ENCODE results near the gene GFOD1.
A peak's percentile ranks its signal among the peaks of the same experiment; 100 is the strongest.
"Not testable (repeated sequence)": the region's sequence is repeated elsewhere in the genome, so short reads cannot be mapped to it uniquely, and the experiment has no call there.

GFOD1 gene

GRCh38 chr6:13354331-13355042, 132.9 kb downstream of the GFOD1 start:
- no peak for DNase-seq (ENCODE audit: low spot score)

GRCh38 chr6:13352165-13352564, 135.2 kb downstream of the GFOD1 start:
- DNase-seq (ENCODE audit: low spot score) = no peak

GRCh38 chr6:13351271-13351670, 136.1 kb downstream of the GFOD1 start:
- DNase-seq (ENCODE audit: low spot score) = peak; percentile 75

- DNase-seq (ENCODE audit: low spot score) = no peak
These were observed 137.4 kb downstream of the GFOD1 start for GRCh38 chr6:13349811-13350506.

GRCh38 chr6:13348334-13349113, 138.9 kb downstream of the GFOD1 start:
- DNase-seq (ENCODE audit: low spot score) = no peak

GRCh38 chr6:13346245-13346644, 141.2 kb downstream of the GFOD1 start:
- no peak for DNase-seq (ENCODE audit: low spot score)

- no peak for DNase-seq (ENCODE audit: low spot score)
These were observed 144.9 kb downstream of the GFOD1 start for GRCh38 chr6:13342414-13343019.

GRCh38 chr6:13339863-13340630, 147.4 kb downstream of the GFOD1 start:
- no peak for DNase-seq (ENCODE audit: low spot score)

DNA sequence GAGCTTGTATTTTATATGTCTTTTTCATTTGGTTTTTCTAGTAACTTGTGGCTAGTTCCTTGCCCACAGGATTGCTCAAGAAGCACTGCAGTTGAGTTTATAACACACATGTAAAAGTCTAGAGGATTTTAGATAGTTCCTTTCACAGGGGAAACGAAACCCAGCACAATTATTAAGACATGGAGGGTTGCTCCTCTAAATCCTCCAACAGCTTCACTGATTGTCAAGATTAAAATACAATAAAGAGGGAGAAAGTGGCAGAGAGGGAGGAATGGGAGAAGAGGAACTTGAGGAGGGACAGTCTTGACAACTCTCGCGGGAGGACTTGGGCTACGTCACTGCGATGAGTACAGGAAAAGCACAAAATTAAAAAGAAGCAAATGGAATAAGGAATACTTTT, 149.4 kb downstream of the GFOD1 start:
- no peak for DNase-seq (ENCODE audit: low spot score)

DNA sequence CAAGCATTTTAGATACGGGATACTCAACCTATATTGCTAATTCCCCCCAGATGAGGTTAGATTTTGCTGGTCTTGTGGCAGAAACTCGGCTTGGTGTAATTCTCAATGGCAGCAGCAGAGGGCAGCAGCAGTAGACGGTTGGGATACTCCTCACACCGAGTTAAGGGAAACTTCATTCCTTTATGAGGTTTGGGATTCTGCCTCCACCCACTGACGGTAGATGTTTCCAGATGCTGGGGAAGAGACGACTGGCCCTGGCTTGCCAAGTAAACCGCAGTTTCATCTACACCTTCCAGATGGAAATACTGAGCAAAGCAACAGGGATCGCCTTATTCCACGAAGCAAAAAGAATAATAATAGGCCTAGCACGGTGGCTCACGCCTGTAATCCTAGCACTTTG, 150.8 kb downstream of the GFOD1 start:
- DNase-seq (ENCODE audit: low spot score) = peak; percentile 87

DNA sequence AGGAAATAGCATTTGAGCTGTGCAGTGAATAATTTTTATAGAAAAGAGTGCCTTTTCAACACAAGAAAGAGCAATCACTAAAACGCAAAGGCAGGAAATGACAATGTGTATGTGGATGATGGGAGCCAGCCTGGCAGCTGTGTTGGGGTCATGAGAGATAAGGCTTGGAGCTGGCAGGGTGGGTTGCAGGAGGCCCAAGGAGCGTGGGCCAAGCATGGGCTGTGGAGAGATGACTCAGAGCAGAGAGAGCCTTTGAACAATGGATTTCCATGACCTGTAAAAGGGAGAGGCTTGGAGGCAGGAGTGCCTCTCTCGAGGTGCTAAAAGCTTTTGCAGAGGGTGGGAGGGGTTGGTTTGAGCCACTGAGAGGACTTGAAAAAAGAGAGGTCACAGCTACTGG, 152.4 kb downstream of the GFOD1 start:
- no peak for DNase-seq (ENCODE audit: low spot score)

DNA sequence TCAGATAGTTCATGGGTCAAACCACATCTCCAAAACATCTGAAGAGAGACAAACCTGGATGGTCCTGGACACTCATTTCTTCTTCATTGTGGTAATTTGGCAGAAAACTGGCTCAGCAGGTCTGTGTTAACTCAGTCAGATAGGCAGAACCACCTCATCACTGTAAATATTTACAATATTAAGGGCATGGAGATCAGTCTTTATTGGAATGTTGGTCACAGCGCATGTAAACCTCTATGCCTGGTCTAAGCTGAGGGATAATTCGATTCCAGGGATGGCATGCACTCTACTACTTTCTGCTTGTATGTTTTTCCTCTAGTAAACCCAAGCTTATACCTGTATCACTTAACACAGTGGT, 155.1 kb downstream of the GFOD1 start:
- DNase-seq (ENCODE audit: low spot score) = no peak

GRCh38 chr6:13331516-13332348, 155.7 kb downstream of the GFOD1 start:
- no peak for DNase-seq (ENCODE audit: low spot score)

GRCh38 chr6:13328875-13329183, 158.6 kb downstream of the GFOD1 start:
- no peak for DNase-seq (ENCODE audit: low spot score)

DNA sequence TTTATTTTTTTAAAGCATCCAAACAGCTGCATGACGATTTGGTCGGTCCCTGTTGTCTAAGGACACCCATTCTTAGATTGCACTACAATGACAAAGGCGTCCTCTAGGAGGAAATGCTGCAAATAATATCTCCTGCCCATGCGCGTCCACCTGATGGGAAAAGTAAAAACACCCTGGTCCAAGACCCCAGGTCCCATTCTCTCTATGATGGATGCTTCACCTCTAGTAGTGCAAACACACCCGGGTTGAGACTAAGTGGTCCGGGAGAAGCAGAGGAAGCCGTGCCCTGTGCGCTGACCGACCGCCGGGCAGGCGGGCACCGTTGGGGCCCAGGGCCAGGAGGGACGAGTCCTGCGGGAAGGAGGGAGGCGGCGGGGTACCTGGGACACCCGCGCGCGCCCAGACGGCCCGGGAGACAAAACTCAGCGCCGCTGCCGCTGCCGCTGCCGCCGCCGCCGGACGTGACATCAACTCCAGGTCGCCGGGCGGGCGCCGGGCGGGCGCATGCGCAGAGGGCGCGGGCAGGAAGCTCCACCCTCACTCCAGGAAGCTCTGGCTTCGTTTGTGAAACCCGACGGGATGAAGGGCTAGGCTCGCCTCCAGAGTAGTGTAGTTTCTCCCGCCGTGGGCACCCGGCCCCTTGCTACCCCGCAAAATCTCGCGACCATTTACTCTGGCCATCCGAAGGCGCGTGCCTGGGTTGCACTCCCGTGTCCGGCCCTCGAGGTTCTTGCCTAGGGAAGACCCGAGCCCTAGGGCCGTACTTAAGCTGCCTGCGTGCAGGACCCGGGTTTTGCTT, 159.1 kb downstream of the GFOD1 start, which contains the start of gene TBC1D7:
TSS of gene TBC1D7 (minus strand) at position 462 of the 799 bp plus-strand sequence. CDS start 1,639 bp downstream, outside the sequence.
- peak; percentile 96 for DNase-seq (ENCODE audit: low spot score)

GRCh38 chr6:13327691-13328075, 159.7 kb downstream of the GFOD1 start:
- DNase-seq (ENCODE audit: low spot score) = no peak

- DNase-seq (ENCODE audit: low spot score) = not testable (repeated sequence)
These were observed 161.3 kb downstream of the GFOD1 start for GRCh38 chr6:13326031-13326586.

GRCh38 chr6:13319891-13320564, 167.4 kb downstream of the GFOD1 start:
- no peak for DNase-seq (ENCODE audit: low spot score)

DNA sequence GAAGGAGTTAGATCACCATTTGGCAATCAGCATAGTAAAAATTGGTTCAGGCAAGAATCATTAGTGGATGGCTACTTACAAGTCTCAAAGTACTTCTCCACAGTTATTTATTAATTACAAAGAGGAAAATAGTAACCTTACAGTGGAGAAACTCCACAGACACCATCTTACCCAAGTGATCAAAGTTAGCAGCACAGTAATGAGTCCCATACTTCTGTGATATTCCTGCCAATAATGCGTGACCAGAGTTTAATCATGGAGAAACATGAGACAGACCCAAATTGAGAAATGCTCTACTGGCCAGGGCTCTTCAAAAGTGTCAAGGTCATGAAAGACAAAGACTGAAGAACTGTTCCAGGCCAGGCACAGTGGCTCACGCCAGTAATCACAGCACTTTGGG, 168.6 kb downstream of the GFOD1 start:
- DNase-seq (ENCODE audit: low spot score) = no peak
